HCT116 (cell line): ENCODE measurements around the gene PREX1. TPM values are rescaled to one million over a fixed set of nuclear protein-coding genes. Genes with fewer than 3 reads are reported as not detected.

Experiments used
- ATAC-seq: fragments of 200-7000 bp; cut with Tn5 transposase; 2 replicates; pipeline ENCODE4 v1.9.1; 2020; ENCODE audit warnings: mild to moderate bottlenecking, moderate library complexity
- BruUV-seq: library from RNA; stranded (reverse); fragments of 400-500 nt; replicated peaks from 2 replicates; lab custom pipeline; 2021; lab: Mats Ljungman, UMichigan
- CTCF ChIA-PET: fragments of 300-600 bp; sonication (Branson Sonifier 250); formaldehyde crosslinking; loops from one replicate; lab custom pipeline; 2021; ENCODE audit warnings: antibody characterized with exemption; lab: Charles Lee
- POLR2A ChIA-PET: fragments of 300-600, 350-600 bp; sonication (Branson Sonifier 250); formaldehyde crosslinking; loops from one replicate; lab custom pipeline; 2021; ENCODE audit warnings: antibody characterized with exemption; lab: Charles Lee
- RAD21 ChIA-PET, 2 experiments: fragments of 300-600 bp; sonication (Branson Sonifier 250); formaldehyde crosslinking; loops; one replicate each; lab custom pipeline; 2023; ENCODE audit warnings: low total read pairs in 2 of 2; ENCODE audit not compliant: uncharacterized antibody in 2 of 2, unreplicated experiment in 2 of 2, low non-redundant PET in 1 of 2; lab: Charles Lee
- DNase-seq: peaks from one replicate; pipeline ENCODE4 v3.0.0-alpha.2; 2010; ENCODE audit warnings: low read depth, low spot score
- H2AFZ ChIP-seq: fragments of 200-600 bp; shearing (Covaris generic), sonication (generic); 2 replicates; pipeline ENCODE4 v1.6.1; 2017; ENCODE audit warnings: low read depth, mixed run types, mixed read lengths, antibody characterized with exemption, low read length; ENCODE audit not compliant: poor library complexity, severe bottlenecking
- H3K27ac ChIP-seq: 2 replicates; pipeline ENCODE4 v1.5.1; 2012; ENCODE audit warnings: low read depth, low read length
- H3K27me3 ChIP-seq: fragments of 200-600 bp; sonication (generic); 2 replicates; pipeline ENCODE4 v1.6.1; 2016; ENCODE audit warnings: mixed run types, low read length, mixed read lengths; ENCODE audit not compliant: insufficient read depth
- H3K36me3 ChIP-seq, 2 experiments: fragments of 200-500 bp in 1 of 2; fragments of 200-600 bp in 1 of 2; sonication (Bioruptor generic) in 1 of 2; sonication (generic) in 1 of 2; 2 replicates each; pipeline versions ENCODE4 v1.5.1 to v1.6.1; 2014 to 2016; ENCODE audit warnings: low read length in 2 of 2, inconsistent platforms in 1 of 2, mixed read lengths in 1 of 2, mixed run types in 1 of 2; ENCODE audit not compliant: insufficient read depth in 2 of 2, control insufficient read depth in 1 of 2
- H3K4me1 ChIP-seq, 2 experiments: fragments of 200-600 bp in 1 of 2; sonication (generic) in 1 of 2; 2 replicates each; pipeline versions ENCODE4 v1.5.1 to v1.6.1; 2012 to 2017; ENCODE audit warnings: low read length in 2 of 2, inconsistent platforms in 1 of 2, mild to moderate bottlenecking in 1 of 2, mixed read lengths in 1 of 2, mixed run types in 1 of 2, moderate library complexity in 1 of 2; ENCODE audit not compliant: insufficient read depth in 2 of 2, control insufficient read depth in 1 of 2
- H3K4me2 ChIP-seq: fragments of 200-600 bp; sonication (generic); 2 replicates; pipeline ENCODE4 v1.6.1; 2017; ENCODE audit warnings: mixed run types, low read length, mixed read lengths
- H3K4me3 ChIP-seq, 2 experiments: fragments of 200-600 bp in 1 of 2; sonication (generic) in 1 of 2; replicated peaks in 1 of 2; 2 replicates each; pipeline ENCODE4 v1.5.1; 2011 to 2016; ENCODE audit warnings: low read length in 2 of 2, control low read depth in 1 of 2, low read depth in 1 of 2, mild to moderate bottlenecking in 1 of 2, mixed read lengths in 1 of 2, mixed run types in 1 of 2
- H3K79me2 ChIP-seq: fragments of 200-600 bp; sonication (generic); 2 replicates; pipeline ENCODE4 v1.6.1; 2017; ENCODE audit warnings: mild to moderate bottlenecking, mixed run types, low read length, moderate library complexity, mixed read lengths; ENCODE audit not compliant: insufficient read depth
- H3K9ac ChIP-seq: fragments of 200-600 bp; sonication (generic); 2 replicates; pipeline ENCODE4 v1.6.1; 2016; ENCODE audit warnings: low read length, mixed read lengths
- H3K9me2 ChIP-seq: fragments of 200-600 bp; sonication (generic), shearing (Covaris generic); 2 replicates; pipeline ENCODE4 v1.6.1; 2017; ENCODE audit warnings: mixed run types, mild to moderate bottlenecking, moderate library complexity; ENCODE audit not compliant: insufficient read depth
- H3K9me3 ChIP-seq, 2 experiments: fragments of 200-500 bp in 1 of 2; fragments of 200-600 bp in 1 of 2; sonication (Bioruptor generic) in 1 of 2; sonication (generic) in 1 of 2; 2 replicates each; pipeline ENCODE4 v1.6.1; 2014 to 2017; ENCODE audit warnings: low read length in 2 of 2, mixed read lengths in 2 of 2, inconsistent platforms in 1 of 2, low read depth in 1 of 2, mild to moderate bottlenecking in 1 of 2, mixed run types in 1 of 2, moderate library complexity in 1 of 2; ENCODE audit not compliant: control insufficient read depth in 1 of 2, insufficient read depth in 1 of 2
- H4K20me1 ChIP-seq: fragments of 200-600 bp; sonication (generic), shearing (Covaris generic); 2 replicates; pipeline ENCODE4 v1.6.1; 2017; ENCODE audit warnings: mixed run types, mild to moderate bottlenecking, moderate library complexity; ENCODE audit not compliant: insufficient read depth
- CEBPB ChIP-seq: IDR thresholded peaks from 2 replicates; pipeline ENCODE4 v1.6.1; 2012; ENCODE audit warnings: low read depth
- CTCF ChIP-seq, 3 experiments: fragments of 200-600 bp in 1 of 3; sonication (generic) in 1 of 3; IDR thresholded peaks in 2 of 3; conservative IDR thresholded peaks in 1 of 3; 2 replicates each; pipeline ENCODE4 v1.5.1; 2012 to 2017; ENCODE audit warnings: low read depth in 2 of 3, low read length in 2 of 3, antibody characterized with exemption in 1 of 3, borderline replicate concordance in 1 of 3, control low read depth in 1 of 3, mild to moderate bottlenecking in 1 of 3, mixed read lengths in 1 of 3, mixed run types in 1 of 3, moderate library complexity in 1 of 3; ENCODE audit not compliant: insufficient read depth in 1 of 3
- EGR1 ChIP-seq: IDR thresholded peaks from 2 replicates; pipeline ENCODE4 v1.6.1; 2012; ENCODE audit warnings: low read depth
- ELF1 ChIP-seq: IDR thresholded peaks from 2 replicates; pipeline ENCODE4 v1.6.1; 2012; ENCODE audit warnings: low read depth, borderline replicate concordance
- EZH2phosphoT487 ChIP-seq: fragments of 200-600 bp; IDR thresholded peaks from 2 replicates; pipeline ENCODE4 v1.6.1; 2018; ENCODE audit warnings: antibody characterized with exemption, borderline replicate concordance
- RAD21 ChIP-seq: IDR thresholded peaks from 2 replicates; pipeline ENCODE4 v1.6.1; 2012; ENCODE audit warnings: low read depth, mild to moderate bottlenecking
- SIN3A ChIP-seq: IDR thresholded peaks from 2 replicates; pipeline ENCODE4 v1.6.1; 2012; ENCODE audit warnings: low read depth
- SP1 ChIP-seq: IDR thresholded peaks from 2 replicates; pipeline ENCODE4 v1.6.1; 2012; ENCODE audit warnings: low read depth
- SRF ChIP-seq: IDR thresholded peaks from 2 replicates; pipeline ENCODE4 v1.6.1; 2012; ENCODE audit warnings: low read depth
- YY1 ChIP-seq: IDR thresholded peaks from 2 replicates; pipeline ENCODE4 v1.6.1; 2011; ENCODE audit warnings: low read length, low read depth, moderate library complexity, mild to moderate bottlenecking; ENCODE audit not compliant: insufficient replicate concordance; ENCODE audit errors: extremely low read depth
- ZNF274 ChIP-seq: fragments of 200-500 bp; sonication (Bioruptor generic); IDR thresholded peaks from 2 replicates; pipeline ENCODE4 v1.6.1; 2014; ENCODE audit warnings: mild to moderate bottlenecking, low read depth, low read length, inconsistent platforms
- intact Hi-C: fragments of 100-400 bp; cut with micrococcal nuclease; formaldehyde crosslinking; loops from 2 replicates; pipeline ENCODE4 v1.10.0; 2022
- total RNA-seq: library from RNA; stranded (reverse); gene quantifications from one replicate; pipeline ENCODE4 v1.2.1, GENCODE V29; 2021; ENCODE audit not compliant: unreplicated experiment
- TF ChIP-seq, protein P1 (sequence below): IDR thresholded peaks from 2 replicates; pipeline ENCODE4 v1.6.1; 2012; ENCODE audit warnings: low read depth
- TF ChIP-seq, protein P2 (sequence below): IDR thresholded peaks from 2 replicates; pipeline ENCODE4 v1.6.1; 2011; ENCODE audit warnings: mild to moderate bottlenecking, low read length, moderate library complexity; ENCODE audit not compliant: insufficient replicate concordance; ENCODE audit errors: extremely low read depth

Gene PREX1
- total RNA-seq, 1 experiment from 2014 or later = 6.1 TPM

DNA sequence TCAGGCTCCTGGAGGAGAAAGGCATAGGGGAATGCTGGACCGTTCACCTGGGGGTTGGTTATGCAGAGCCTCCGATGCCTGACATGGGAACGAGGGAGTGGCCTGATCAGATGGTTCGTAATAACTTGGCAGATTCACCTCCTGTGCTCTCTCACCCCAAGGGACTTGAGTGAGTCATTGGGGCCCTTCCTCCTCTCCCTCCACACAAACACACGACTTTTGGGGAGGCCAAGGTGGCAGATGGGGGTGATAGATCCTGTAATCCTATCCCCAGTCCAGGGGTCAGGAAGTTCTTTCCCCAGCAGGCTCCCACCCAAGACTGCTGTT, 48.1 kb upstream of the PREX1 start:
- no peaks in the 10 kb centered on the region for H3K27me3 ChIP-seq
- H3K4me1 ChIP-seq = peaks cover 0 to 7% of the 10 kb centered on the region in 2 experiments; a peak in 1 of 4 replicates
- no peak for DNase-seq
- no peaks in the 10 kb centered on the region for H3K36me3 ChIP-seq
- H3K4me2 ChIP-seq = no peak overlapping the region
- RAD21 ChIA-PET = no interaction called here
- POLR2A ChIA-PET = no interaction called here
- TF ChIP-seq RAD21 (no peak), ZNF274 (no peak), ELF1 (no peak), CEBPB (no peak), CTCF (IDR thresholded peaks at IDR 0.05 in 2 of 3, conservative IDR thresholded peaks at IDR 0.05 in 1 of 3; ENCODE audit: borderline replicate concordance in 1 of 3, insufficient read depth in 1 of 3, low read depth in 2 of 3, low read length in 2 of 3) (no peak), SRF (no peak), EZH2phosphoT487 (no peak), SP1 (no peak), EGR1 (no peak), YY1 (no peak), SIN3A (no peak)
- TF ChIP-seq, protein P1, sequence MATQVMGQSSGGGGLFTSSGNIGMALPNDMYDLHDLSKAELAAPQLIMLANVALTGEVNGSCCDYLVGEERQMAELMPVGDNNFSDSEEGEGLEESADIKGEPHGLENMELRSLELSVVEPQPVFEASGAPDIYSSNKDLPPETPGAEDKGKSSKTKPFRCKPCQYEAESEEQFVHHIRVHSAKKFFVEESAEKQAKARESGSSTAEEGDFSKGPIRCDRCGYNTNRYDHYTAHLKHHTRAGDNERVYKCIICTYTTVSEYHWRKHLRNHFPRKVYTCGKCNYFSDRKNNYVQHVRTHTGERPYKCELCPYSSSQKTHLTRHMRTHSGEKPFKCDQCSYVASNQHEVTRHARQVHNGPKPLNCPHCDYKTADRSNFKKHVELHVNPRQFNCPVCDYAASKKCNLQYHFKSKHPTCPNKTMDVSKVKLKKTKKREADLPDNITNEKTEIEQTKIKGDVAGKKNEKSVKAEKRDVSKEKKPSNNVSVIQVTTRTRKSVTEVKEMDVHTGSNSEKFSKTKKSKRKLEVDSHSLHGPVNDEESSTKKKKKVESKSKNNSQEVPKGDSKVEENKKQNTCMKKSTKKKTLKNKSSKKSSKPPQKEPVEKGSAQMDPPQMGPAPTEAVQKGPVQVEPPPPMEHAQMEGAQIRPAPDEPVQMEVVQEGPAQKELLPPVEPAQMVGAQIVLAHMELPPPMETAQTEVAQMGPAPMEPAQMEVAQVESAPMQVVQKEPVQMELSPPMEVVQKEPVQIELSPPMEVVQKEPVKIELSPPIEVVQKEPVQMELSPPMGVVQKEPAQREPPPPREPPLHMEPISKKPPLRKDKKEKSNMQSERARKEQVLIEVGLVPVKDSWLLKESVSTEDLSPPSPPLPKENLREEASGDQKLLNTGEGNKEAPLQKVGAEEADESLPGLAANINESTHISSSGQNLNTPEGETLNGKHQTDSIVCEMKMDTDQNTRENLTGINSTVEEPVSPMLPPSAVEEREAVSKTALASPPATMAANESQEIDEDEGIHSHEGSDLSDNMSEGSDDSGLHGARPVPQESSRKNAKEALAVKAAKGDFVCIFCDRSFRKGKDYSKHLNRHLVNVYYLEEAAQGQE = no peak
- TF ChIP-seq, protein P2, sequence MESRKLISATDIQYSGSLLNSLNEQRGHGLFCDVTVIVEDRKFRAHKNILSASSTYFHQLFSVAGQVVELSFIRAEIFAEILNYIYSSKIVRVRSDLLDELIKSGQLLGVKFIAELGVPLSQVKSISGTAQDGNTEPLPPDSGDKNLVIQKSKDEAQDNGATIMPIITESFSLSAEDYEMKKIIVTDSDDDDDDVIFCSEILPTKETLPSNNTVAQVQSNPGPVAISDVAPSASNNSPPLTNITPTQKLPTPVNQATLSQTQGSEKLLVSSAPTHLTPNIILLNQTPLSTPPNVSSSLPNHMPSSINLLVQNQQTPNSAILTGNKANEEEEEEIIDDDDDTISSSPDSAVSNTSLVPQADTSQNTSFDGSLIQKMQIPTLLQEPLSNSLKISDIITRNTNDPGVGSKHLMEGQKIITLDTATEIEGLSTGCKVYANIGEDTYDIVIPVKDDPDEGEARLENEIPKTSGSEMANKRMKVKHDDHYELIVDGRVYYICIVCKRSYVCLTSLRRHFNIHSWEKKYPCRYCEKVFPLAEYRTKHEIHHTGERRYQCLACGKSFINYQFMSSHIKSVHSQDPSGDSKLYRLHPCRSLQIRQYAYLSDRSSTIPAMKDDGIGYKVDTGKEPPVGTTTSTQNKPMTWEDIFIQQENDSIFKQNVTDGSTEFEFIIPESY = no peak
- no peak overlapping the region for H2AFZ ChIP-seq
- H3K9ac ChIP-seq = no peak overlapping the region
- ATAC-seq = no peak
- H3K9me2 ChIP-seq = no peaks in the 10 kb centered on the region
- no peaks in the 10 kb centered on the region for H4K20me1 ChIP-seq
- H3K27ac ChIP-seq = no peak overlapping the region
- no peak overlapping the region for H3K4me3 ChIP-seq
- intact Hi-C loops = no loop called here
- no TSS peak for BruUV-seq
- no peaks in the 10 kb centered on the region for H3K79me2 ChIP-seq
- CTCF ChIA-PET = no interaction called here
- no peaks in the 10 kb centered on the region for H3K9me3 ChIP-seq
